ENCODE data around the gene DGKD.

DNA sequence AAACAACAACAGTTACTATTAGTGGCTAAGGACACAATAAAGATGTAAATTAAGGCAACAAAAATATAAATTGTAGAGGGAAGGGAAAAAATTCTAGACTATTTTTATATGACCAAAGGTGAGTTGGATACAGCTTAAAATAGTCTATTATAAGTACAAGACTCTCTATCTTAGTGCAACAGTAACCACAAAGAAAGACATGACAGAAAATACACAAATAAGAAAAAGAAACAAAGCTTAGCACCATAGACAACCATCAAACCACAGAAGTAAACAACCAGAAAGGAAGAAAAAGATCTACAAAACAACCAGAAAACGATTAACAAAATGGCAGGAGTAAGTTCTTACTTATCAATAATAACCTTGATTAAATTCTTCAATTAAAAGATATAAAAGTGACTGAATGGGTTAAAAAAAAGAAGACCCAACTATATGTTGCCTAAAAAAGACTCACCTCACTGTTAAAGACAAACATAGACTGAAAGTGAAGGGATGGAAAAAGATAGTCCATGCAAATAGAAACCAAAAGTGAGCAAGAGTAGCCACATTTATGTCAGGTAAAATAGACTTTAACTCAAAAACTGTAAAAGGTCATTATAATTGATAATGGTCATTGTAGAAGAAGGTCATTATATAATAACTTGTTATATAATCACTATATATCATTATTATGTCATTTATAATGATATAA, 149.8 kb downstream of the DGKD start:
- TF ChIP-seq, protein P1, sequence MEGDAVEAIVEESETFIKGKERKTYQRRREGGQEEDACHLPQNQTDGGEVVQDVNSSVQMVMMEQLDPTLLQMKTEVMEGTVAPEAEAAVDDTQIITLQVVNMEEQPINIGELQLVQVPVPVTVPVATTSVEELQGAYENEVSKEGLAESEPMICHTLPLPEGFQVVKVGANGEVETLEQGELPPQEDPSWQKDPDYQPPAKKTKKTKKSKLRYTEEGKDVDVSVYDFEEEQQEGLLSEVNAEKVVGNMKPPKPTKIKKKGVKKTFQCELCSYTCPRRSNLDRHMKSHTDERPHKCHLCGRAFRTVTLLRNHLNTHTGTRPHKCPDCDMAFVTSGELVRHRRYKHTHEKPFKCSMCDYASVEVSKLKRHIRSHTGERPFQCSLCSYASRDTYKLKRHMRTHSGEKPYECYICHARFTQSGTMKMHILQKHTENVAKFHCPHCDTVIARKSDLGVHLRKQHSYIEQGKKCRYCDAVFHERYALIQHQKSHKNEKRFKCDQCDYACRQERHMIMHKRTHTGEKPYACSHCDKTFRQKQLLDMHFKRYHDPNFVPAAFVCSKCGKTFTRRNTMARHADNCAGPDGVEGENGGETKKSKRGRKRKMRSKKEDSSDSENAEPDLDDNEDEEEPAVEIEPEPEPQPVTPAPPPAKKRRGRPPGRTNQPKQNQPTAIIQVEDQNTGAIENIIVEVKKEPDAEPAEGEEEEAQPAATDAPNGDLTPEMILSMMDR (IDR thresholded peaks at IDR 0.05), result no peak
- no peak for TF ChIP-seq POLR2A (IDR thresholded peaks at IDR 0.05)

Data from gastroesophageal sphincter (tissue), 3 donors.